Head of caudate nucleus (tissue), 42 donors: Measurements from ENCODE around the gene SLC43A3.

ENCODE experiments used
- DNase-seq, 42 donors: peaks; one replicate each; pipeline versions ENCODE4 v3.0.0 to v3.0.0-alpha.2; 2020 to 2021; ENCODE audit warnings: mixed read lengths in 7 of 42
- intact Hi-C: fragments of 100-400 bp; cut with DNase I; formaldehyde crosslinking; loops from one replicate; pipeline ENCODE4 v1.15.0; 2022

SLC43A3 gene

DNA sequence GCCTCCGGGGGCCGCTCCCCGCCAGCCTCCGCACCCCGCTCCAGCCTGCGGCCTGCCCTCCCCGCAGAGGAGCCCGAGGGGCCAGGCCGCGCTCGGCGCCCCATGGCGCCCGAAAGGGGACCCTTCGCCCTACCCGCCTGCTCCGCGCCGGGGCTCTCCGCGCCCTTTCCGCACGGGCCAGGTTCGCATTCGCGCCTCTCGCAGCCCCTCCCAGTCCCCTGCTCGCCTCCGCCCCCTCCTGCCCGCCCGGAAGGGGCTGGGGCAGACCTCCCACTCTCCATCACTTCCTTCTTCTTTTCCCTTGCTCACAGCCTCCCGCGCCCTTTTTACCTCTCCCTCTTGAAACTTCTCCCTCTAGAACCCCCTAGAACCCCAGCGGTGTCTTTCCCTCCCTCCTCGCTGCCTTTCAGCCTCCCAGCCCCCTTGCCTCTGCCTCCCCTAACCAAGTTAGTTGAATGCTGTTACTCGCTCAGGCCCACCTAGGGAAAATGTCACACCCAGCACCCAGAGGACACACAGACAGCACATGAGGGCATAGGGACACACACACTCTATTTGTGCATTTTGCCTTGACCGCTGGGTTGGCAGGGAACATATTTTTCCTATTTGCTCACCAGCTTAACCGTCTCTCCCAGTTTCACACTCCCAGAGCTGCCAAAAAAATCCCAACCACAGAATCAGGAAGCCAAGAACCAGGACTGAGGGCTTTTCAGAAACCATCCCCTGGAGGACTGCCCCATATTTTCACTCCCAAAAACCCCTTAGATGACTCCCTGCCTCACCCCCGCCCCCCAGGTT is at the start of gene SLC43A3:
SLC43A3 (minus strand) TSS at position 193 of the 798 bp plus-strand sequence. CDS start 949 bp downstream, outside the sequence.
- peak in 38 of 42 donors; percentile 25 to 75 (median 48) for DNase-seq
- intact Hi-C loops, result no loop called here

DNA sequence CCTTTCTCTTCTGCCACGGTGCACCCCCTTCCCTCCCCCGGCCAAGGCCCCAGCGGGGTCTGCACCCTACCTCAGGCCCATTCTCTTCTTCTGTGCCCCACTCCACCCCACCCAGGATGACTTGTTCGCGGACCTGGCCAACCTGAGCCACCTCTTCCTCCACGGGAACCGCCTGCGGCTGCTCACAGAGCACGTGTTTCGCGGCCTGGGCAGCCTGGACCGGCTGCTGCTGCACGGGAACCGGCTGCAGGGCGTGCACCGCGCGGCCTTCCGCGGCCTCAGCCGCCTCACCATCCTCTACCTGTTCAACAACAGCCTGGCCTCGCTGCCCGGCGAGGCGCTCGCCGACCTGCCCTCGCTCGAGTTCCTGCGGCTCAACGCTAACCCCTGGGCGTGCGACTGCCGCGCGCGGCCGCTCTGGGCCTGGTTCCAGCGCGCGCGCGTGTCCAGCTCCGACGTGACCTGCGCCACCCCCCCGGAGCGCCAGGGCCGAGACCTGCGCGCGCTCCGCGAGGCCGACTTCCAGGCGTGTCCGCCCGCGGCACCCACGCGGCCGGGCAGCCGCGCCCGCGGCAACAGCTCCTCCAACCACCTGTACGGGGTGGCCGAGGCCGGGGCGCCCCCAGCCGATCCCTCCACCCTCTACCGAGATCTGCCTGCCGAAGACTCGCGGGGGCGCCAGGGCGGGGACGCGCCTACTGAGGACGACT is 49.3 kb upstream of the SLC43A3 start:
- intact Hi-C loops, result no loop called here
- DNase-seq, result peak in 1 of 42 donors; percentile 46

DNA sequence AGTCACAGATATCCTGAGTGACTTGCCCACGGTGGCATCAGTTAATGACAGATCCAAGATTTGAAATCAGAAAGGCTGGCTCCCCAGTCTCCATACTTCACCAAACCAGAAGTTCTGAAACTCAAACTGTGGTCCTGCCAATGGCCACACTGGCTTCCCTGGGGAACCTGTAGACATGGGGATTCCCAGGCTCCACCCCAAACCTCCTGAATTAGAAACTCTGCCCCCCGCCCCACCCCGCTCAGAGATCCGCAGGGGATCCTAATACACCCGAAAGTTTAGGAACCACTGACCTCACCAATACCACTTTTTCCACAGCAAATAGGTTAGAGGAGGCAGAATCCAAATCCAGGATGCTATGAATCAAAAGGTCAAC is 48.7 kb upstream of the SLC43A3 start:
- intact Hi-C loops, result no loop called here
- DNase-seq, result no peak

DNA sequence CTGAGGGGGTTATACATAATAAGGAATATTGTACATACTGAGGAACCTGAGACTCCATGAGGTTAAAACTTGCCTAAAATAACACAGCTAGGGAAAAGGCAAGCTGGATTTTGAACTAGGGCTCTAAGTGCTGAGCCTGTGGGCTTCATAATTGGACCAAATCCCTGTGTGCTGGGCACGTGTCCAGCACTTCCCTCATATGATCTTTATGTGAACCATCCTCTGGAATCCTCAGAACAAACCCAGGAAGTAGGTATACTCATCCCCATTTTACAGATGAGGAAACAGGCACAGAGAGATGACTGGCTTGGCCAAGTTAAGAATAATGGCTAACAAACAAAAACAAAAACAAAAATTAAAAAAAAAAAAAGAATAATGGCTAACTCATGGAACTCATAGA is 48.3 kb upstream of the SLC43A3 start:
- intact Hi-C loops, result no loop called here
- no peak for DNase-seq

DNA sequence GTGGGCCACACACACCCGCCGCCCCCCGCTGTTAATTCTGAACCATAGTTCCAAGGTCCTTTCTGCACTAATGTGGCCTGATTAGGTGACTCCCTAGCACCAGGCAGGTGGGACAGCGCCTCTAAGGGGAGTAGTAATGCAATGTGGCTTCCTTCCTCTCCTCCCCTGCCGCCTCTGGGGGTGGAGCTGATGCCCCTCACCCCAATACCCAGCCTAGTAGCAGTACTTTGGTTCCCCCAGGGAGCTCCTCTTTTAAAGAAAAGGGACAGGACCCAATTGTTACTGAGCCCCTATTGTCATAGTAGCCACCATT is 47.8 kb upstream of the SLC43A3 start:
- DNase-seq, result no peak
- intact Hi-C loops, result no loop called here

DNA sequence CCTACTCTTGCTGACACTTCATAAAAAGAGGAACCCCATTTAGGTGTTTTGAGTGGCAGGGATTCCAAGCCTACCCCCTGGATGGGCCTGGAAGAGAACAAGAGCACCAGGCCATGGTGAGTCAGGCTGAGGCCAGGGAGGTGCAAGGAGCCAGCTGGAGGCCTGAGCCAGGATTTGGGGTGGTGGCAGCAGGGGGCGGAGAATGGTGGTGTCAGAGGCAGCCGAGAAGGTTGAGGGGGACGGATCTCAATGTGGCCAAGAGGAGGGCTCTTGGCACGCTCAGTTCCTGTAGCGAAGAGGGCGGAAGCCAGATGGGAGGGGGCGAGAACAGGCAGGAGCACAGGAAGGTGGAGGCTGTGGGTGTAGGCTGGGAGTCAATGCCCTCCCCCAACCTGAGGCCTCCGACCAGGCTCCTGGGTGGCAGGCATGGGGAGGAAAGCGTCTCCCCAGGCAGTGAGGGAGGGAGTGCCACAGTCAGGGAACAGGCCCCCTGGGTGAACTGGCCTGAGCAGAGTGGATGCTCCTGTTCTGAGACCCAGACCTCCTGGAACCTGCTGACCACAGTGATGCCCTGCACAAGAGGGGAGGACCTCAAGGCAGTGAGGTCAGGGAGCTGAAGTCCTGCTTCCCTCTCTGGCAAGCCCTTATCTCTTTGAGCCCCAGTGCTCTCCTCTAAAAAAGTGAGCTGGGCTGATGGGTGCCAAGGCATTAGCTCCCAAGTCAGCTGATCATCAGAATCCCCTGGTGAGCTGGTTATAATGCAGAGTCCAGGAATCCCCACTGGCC is 47.3 kb upstream of the SLC43A3 start:
- no peak for DNase-seq
- intact Hi-C loops, result no loop called here

DNA sequence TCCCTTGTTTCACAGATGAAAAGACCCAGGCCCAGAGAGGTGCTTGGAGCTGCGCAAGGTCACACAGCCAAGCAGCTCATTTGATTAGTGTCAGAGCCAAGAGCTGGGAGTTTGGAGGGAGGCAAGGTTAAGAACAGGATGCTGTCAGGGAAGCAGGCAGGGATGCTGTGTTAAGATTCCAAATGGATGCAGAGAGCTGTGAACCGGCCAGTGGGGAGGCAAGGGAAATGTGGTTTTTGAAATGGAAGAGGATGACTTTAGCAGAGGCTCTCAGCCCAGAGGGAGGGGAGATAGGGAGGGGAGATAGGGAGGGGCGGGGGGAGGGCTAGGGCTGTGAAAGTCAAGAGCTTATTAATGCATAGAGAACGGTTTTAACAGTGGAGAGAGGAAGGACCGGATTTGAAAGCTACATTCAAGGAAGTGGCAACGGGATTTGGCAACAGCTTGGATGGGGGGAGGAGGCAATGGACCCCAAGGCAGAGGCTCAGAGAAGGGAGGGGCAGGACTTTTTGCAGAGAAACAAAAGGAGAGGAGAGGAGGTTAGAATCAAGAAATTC is 46.4 kb upstream of the SLC43A3 start:
- intact Hi-C loops, result no loop called here
- no peak for DNase-seq

DNA sequence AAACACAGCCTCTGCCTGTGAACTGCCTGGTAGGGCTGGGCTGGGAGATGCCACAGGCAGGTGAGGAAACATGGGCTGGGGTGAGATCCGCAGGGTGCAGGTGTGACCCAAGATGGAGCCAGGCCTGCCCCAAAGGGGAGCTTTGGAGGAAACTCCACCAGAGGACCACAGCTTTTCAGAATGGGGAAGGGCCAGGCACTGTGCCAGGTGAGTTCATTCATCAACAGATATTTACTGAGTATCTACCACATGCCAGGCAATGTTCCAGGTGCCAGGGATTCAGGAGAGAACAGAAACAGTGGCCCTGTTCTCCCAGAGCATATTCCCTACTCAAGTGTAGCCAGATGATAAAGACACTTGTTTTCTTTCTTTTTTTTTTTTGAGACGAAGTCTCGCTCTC is 44.6 kb upstream of the SLC43A3 start:
- intact Hi-C loops, result no loop called here
- DNase-seq, result no peak

DNA sequence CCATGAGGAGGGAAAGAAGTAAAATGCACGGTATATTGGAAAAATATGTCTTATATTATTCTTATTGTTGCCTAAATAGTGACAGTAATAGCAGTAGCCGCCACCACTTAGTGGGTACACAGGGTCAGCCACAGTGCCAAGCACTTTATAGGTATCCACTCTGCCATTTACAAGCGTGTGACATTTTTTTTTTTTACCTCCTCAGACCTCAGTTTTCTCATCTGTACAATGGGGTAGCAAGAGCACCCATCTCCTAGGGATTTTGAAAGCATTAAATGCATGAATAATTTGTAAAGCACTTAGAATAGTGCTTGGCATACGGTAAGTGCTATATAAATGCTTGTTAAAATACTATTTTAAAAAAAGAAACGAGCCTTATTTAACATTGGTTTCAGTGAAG is 42.3 kb upstream of the SLC43A3 start:
- no peak for DNase-seq
- intact Hi-C loops, result no loop called here

DNA sequence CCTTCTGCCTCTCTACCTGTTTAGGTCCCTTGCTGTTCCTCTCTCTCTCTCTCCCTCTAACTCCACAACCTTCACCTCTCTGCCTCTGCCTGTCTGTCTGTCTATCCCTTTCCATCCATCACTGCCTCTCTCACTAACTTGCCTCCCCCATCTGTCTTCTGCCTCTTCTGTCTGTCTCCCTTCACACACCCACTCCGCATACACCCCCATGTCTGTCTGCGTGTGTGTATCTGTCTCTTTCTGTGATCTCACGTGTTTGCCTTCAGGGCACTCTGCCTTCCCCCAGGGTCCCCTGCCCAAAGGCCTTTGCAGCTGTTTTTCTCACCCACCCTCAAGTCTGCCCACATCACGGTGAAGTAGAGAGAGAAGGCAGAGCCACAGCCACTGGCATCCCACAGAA is 41.4 kb upstream of the SLC43A3 start:
- DNase-seq, result peak in 5 of 42 donors; percentile 23 to 55 (median 49)
- intact Hi-C loops, result no loop called here

DNA sequence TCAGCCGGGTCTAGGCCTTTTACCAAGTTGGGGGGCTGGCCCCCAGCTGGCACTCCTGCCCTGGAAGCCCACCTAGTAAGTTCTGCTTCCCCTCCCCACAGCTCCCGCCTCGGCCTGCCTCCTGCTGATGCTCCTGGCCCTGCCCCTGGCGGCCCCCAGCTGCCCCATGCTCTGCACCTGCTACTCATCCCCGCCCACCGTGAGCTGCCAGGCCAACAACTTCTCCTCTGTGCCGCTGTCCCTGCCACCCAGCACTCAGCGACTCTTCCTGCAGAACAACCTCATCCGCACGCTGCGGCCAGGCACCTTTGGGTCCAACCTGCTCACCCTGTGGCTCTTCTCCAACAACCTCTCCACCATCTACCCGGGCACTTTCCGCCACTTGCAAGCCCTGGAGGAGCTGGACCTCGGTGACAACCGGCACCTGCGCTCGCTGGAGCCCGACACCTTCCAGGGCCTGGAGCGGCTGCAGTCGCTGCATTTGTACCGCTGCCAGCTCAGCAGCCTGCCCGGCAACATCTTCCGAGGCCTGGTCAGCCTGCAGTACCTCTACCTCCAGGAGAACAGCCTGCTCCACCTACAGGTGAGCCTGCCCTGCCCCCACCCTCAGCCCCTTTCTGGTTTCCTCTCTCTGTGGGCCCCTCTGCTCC is 40.7 kb upstream of the SLC43A3 start:
- intact Hi-C loops, result no loop called here
- no peak for DNase-seq

DNA sequence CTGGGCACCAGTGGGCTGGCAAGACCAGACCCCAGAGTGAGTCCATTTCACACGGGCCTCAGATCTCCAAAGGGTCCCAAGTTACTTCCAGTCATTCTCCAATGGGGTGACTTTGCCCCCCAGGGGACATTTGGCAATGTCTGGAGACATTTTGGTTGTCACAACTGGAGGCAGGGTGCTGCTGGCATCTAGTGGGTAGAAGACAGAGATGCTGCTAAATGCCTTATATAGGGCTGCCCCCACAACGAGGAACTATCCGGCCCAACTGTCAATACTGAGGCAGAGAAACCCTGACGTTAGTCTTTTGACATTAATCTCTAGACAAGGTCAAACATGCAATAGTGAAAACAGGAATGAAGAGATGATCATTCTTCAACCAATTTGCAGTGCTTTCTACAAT is 39.8 kb upstream of the SLC43A3 start:
- no peak for DNase-seq
- intact Hi-C loops, result no loop called here

DNA sequence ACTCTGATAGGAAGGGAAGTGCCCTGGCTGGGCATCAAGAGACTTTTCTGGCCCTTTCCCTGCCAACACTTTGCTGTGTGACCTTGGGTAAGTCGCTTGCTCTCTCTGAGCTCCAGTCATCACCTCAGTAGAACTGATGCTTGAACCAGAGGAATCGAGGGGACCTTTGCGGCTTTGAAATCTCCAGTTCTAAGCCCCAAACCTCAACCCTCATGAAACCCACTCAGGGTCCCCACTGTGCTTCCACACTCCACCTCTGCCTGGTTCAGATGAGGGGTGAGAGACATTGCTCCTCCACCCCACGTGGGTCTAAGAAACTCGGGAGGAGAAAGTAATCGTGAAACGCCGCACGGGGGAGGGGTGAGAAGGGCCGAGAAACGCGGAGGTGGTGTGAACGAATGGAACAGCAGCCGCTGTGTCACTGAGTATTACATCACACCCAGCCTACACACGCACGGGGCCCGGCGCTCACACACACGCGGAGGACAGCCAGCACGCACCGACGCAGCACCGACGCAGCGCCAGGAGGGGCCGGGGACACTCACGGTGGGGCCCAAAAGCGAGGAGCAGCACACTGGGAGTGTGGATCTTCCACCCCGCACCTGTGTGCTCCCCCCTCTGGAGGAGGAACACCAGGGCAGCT is 37.7 kb upstream of the SLC43A3 start:
- peak in 9 of 42 donors; percentile 22 to 59 (median 48) for DNase-seq
- intact Hi-C loops, result no loop called here

DNA sequence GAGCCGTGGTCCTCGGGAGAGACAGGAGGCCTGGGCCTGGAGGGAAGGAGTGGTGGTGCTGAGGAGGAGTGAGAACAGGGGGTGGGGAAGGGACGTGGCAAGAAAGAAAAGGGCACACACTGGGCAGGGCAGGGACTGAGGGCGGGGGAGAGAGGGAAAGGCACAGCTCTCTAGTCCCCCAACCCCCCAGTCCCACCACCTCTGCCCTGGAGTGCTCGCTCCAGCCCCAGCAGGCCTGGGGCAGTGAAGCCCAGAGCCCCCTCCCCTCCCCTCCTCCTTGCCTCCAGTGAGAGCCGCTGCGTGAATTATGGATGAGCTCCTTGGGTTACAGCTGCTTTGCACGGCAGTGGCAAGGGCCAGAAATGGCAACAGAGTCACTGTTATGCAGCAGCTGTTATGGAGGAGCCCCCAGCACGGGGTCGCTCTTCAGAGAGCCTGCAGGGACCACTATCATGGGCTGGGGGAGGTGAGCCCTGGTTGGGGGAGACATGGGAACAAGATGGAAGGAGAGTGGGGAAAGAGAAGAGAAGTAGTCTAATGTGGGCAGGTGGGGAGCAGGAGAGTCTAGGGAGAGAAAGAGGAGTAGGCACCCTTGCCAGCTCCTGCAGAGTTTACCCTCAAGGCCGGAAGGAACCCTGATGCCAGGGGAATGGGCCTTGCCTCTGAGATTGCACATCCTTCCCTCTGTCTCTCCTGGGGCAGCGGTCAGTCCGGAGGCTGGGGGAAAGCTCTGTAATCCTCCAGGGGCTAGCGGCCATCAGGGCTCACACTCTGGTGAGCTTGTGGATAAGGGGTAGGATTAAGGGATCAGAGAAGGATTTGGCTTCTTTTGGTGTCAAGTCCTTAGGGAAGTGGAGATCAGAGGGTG is 37.0 kb upstream of the SLC43A3 start:
- no peak for DNase-seq
- intact Hi-C loops, result no loop called here

DNA sequence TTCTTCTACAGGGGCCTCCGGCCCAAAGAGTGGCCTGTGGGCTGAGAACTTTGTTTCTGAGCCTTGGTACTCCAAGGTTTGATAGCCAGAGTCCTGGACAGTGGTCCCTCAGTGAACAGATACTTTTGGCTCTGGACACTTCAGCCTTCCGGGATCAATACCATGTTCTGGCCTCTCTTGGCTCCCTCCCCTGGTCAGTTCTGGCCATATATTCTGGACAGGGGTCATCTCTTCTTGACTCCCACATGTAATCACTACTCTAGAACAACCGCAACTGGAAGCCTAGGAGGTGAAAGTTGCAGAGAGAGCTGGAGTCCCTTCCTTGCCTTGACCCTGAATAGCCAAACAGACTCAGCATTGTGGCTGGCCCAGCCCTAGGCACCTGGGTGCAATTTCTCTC is 35.7 kb upstream of the SLC43A3 start:
- intact Hi-C loops, result no loop called here
- no peak for DNase-seq

DNA sequence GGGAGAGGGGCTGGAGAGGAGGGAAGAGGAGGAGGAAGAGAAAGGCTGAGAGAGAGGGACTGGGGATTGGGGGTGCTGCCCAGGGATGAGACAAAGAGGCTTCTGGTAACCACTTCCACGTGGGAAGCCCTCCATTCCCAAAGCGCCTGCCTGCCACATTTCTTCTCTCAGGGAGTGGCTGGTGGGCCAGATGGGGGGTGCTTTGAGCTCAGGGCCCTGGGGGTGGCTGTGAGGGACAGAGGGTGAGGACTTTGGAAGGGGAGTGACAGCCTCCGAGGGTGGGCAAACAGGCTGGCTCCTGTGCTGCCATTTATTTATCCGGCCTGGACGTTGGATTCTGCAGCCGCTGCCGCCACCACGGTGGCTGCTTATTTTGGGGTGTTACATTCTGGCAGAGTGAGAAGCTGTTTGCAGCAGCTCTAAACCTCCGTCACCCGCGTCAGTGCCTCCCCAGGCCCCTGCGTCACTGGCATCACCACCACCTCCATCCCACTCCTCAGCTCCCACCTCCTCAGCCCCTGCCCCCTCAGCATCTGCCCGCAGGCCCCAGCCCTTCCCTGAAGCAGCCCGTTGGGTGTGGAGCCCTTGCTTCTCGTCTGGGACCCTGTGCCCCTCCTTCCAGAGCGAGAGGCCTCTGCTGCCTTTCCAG is 35.0 kb upstream of the SLC43A3 start:
- intact Hi-C loops, result no loop called here
- no peak for DNase-seq
